Natural killer cell treated with Interleukin-12 subunit alpha and Interleukin-12 subunit beta and Interleukin-15 and Interleukin-18, amount 100 ng/mL, for 72 hours (primary cell): ENCODE data around the gene SMARCC2. TPM values are rescaled to one million over a fixed set of nuclear protein-coding genes. Genes with fewer than 3 reads are reported as not detected.
"Not testable (repeated sequence)": the region's sequence is repeated elsewhere in the genome, so short reads cannot be mapped to it uniquely, and the experiment has no call there.

Source experiments
- ATAC-seq, 2 donors: fragments of 150-1000 bp; cut with Tn5 transposase in 1 of 2; sonication (Bioruptor Pico), chemical (Tn5 transposase) in 1 of 2; 2 replicates each; pipeline ENCODE4 v1.10.0; 2021
- DNase-seq: peaks from one replicate; pipeline ENCODE4 v3.0.0; 2022; ENCODE audit warnings: low spot score
- H3K27ac Mint-ChIP-seq, 2 donors: 1 replicate in 1 of 2; 2 replicates in 1 of 2; pipeline ENCODE4 v1.8.0; 2022; ENCODE audit warnings: mixed read lengths in 2 of 2, mild to moderate bottlenecking in 1 of 2, moderate library complexity in 1 of 2
- H3K27me3 Mint-ChIP-seq, 2 donors: 1 replicate in 1 of 2; 2 replicates in 1 of 2; pipeline ENCODE4 v1.8.0; 2022; ENCODE audit warnings: mixed read lengths in 2 of 2
- H3K36me3 Mint-ChIP-seq: one replicate; pipeline ENCODE4 v1.8.0; 2022; ENCODE audit warnings: mixed read lengths
- H3K4me1 Mint-ChIP-seq, 2 donors: 1 replicate in 1 of 2; 2 replicates in 1 of 2; pipeline ENCODE4 v1.8.0; 2022; ENCODE audit warnings: low read depth in 2 of 2, mixed read lengths in 2 of 2, mild to moderate bottlenecking in 1 of 2
- H3K4me3 Mint-ChIP-seq: one replicate; pipeline ENCODE4 v1.8.0; 2022; ENCODE audit warnings: mixed read lengths
- H3K9me3 Mint-ChIP-seq: 2 replicates; pipeline ENCODE4 v1.8.0; 2022; ENCODE audit warnings: mixed read lengths
- total RNA-seq, 2 donors: library from RNA; stranded (reverse); gene quantifications; one replicate each; pipeline ENCODE4 v1.2.3, GENCODE V29; 2022

Gene SMARCC2
- total RNA-seq, 2 donors from 2014 or later: 102 to 166 TPM

DNA sequence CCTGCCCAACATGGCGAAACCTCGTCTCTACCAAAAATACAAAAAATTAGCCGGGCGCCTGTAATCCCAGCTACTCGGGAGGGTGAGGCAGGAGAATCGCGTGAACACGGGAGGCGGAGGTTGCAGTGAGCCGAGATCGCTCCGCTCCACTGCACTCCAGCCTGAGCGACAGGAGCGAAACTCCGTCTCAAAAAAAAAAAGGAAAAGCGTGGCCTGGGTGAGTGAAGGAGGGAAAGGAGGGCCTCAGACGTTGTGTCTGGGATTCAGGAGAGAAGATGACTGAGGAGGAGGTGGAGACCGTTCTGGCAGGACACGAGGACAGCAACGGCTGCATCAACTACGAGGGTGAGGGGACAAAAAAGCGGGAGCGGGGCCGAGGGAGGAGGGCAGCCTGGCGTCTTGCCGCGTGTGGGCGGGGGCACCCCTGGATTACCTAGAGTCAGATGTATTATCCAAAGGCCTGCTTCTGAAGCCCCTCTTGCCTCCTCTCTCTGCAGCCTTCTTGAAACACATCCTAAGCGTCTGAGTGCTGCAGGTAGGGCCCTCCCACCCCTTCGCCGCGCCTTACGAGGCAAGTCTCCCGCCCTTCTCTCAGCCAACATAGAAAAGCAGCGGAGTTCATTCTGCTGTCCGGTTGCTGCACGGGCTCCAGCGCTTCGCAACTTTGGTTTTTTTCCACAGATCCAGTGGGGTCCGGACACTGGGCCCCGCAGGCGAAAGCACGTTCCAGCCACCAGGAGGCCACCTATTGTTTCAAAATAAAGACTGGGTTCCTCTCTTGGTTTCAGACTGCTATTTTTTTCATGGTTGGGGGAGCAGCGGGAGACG is 31.9 kb downstream of the SMARCC2 start:
- no peaks in the 10 kb centered on the region for H3K9me3 Mint-ChIP-seq
- peak; percentile 25 to 55 for ATAC-seq
- H3K36me3 Mint-ChIP-seq: peaks cover 35% of the 10 kb centered on the region
- H3K4me3 Mint-ChIP-seq: peak overlapping the region; percentile 100
- no peaks in the 10 kb centered on the region for H3K27me3 Mint-ChIP-seq
- H3K4me1 Mint-ChIP-seq: peaks cover 42 to 47% of the 10 kb centered on the region in 2 donors
- no peak for DNase-seq
- H3K27ac Mint-ChIP-seq: peak overlapping the region; percentile 94 to 98

- Mint-ChIP-seq H3K36me3 (peaks cover 35% of the 10 kb centered on the region), H3K4me3 (peak overlapping the region; percentile 100), H3K27ac (peak overlapping the region; percentile 94 to 98), H3K4me1 (peaks cover 45 to 50% of the 10 kb centered on the region in 2 donors)
- ATAC-seq, H3K9me3 Mint-ChIP-seq, H3K27me3 Mint-ChIP-seq, DNase-seq: not testable (repeated sequence)
Observed at GRCh38 chr12:56156464-56157200, 32.7 kb downstream of the SMARCC2 start.

GRCh38 chr12:56155256-56155845 is 33.9 kb downstream of the SMARCC2 start:
- Mint-ChIP-seq H3K9me3 (no peaks in the 10 kb centered on the region), H3K27ac (peak overlapping the region in 1 of 2 donors; percentile 76), H3K36me3 (peaks cover 25% of the 10 kb centered on the region), H3K4me1 (peaks cover 43 to 47% of the 10 kb centered on the region in 2 donors), H3K27me3 (no peaks in the 10 kb centered on the region), H3K4me3 (peak overlapping the region; percentile 11)
- no peak for ATAC-seq
- DNase-seq: no peak

DNA sequence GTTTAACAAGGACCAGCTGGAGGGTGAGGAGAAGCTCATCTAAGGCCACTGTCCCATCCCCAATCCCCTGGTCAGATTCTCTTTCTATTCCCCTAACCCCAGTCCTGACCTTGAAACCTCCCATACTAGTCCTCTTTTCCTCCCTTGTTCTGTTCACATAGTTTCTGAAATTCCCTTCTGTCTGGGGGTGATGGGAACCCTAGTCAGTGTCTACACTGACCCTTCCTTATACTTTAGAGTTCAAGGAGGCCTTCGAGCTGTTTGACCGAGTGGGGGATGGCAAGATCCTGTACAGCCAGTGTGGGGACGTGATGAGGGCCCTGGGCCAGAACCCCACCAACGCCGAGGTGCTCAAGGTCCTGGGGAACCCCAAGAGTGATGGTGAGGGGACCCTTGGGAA is 34.5 kb downstream of the SMARCC2 start:
- Mint-ChIP-seq H3K4me1 (peaks cover 41 to 45% of the 10 kb centered on the region in 2 donors), H3K9me3 (no peaks in the 10 kb centered on the region), H3K4me3 (peak overlapping the region; percentile 11), H3K27me3 (no peaks in the 10 kb centered on the region), H3K27ac (peak overlapping the region in 1 of 2 donors; percentile 76), H3K36me3 (peaks cover 20% of the 10 kb centered on the region)
- DNase-seq: no peak
- ATAC-seq: no peak

DNA sequence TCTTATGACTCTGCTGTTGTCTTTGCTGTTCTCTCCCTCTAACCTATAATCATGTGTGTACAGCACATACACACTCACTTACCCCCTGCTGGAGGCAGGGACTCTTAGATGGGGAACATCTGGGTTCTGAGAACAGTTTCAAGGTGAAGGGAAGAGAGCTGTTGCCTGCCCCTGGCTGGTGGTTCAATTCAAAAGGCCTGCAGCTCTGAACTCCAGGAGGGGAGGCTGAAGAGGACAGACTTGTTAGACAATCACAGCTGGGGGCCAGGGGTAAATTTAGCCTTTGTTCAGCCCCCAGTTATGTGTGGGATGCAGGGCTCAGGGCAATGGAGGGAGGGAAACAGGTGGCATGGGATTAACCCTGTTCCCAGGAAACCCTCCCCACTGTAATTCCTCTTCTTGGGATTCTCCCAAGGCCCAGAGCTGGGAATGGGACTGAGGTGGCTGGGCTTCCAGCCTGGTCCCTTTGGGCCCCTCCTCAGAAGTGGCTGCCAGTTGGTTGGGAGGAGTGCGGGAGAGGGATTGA is 35.0 kb downstream of the SMARCC2 start:
- DNase-seq (no peak), ATAC-seq (no peak)
- H3K4me3 Mint-ChIP-seq: no peak overlapping the region
- H3K36me3 Mint-ChIP-seq: peaks cover 15% of the 10 kb centered on the region
- H3K27ac Mint-ChIP-seq: no peak overlapping the region
- peaks cover 36 to 40% of the 10 kb centered on the region in 2 donors for H3K4me1 Mint-ChIP-seq
- no peaks in the 10 kb centered on the region for H3K9me3 Mint-ChIP-seq
- H3K27me3 Mint-ChIP-seq: no peaks in the 10 kb centered on the region

- DNase-seq (no peak), ATAC-seq (no peak)
- Mint-ChIP-seq H3K9me3 (no peaks in the 10 kb centered on the region), H3K27ac (peak overlapping the region in 1 of 2 donors; percentile 99), H3K4me3 (peak overlapping the region; percentile 89), H3K36me3 (peaks cover 8% of the 10 kb centered on the region), H3K27me3 (no peaks in the 10 kb centered on the region), H3K4me1 (peaks cover 30 to 34% of the 10 kb centered on the region in 2 donors)
Observed at GRCh38 chr12:56153678-56154065, 35.6 kb downstream of the SMARCC2 start.

- no peak for ATAC-seq
- H3K9me3 Mint-ChIP-seq: no peaks in the 10 kb centered on the region
- H3K4me1 Mint-ChIP-seq: peaks cover 29 to 31% of the 10 kb centered on the region in 2 donors
- H3K27ac Mint-ChIP-seq: peak overlapping the region; percentile 99
- DNase-seq: no peak
- peak overlapping the region; percentile 89 for H3K4me3 Mint-ChIP-seq
- no peaks in the 10 kb centered on the region for H3K27me3 Mint-ChIP-seq
- peaks cover 2% of the 10 kb centered on the region for H3K36me3 Mint-ChIP-seq
Observed at GRCh38 chr12:56152756-56153677, 36.3 kb downstream of the SMARCC2 start.

DNA sequence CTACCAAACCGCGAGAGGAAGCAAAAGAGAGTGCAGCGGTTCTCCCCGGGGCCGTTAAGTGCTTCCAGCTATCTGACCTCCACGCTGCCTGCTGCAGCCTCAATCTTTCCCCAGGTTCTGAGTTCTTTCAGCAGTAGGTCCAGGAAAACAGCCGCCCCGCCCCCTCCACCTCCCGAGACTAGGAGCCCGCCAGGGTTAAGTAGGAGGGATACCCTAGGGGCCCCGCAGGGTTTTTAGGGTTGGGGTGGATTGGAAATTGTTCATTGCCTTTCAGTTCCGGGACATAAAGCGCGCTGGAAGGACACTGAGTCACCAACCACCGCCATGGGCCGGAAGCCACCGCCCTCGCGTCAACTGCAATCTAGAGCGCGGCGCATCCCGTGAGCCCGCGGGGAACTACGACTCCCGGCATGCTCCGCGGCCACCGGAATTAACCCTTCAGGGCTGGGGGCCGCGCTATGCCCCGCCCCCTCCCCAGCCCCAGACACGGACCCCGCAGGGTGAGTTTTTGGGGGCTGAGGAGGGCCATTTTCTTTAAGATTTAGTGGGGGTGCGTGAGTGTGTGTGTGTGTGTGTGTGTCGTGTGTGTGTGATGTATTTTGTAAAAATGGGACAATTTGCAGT is 37.0 kb downstream of the SMARCC2 start, which contains the start of gene MYL6B:
Gene MYL6B (plus strand): TSS at position 456 of the 624 bp plus-strand sequence. CDS start 1,332 bp downstream, outside the sequence.
- peak within 1 kb of the TSS; percentile 99 for H3K27ac Mint-ChIP-seq
- no peaks in the 10 kb centered on the region for H3K27me3 Mint-ChIP-seq
- H3K9me3 Mint-ChIP-seq: no peaks in the 10 kb centered on the region
- peak within 1 kb of the TSS; percentile 89 for H3K4me3 Mint-ChIP-seq
- peak; percentile 94 for DNase-seq
- ATAC-seq: peak; percentile 96 to 98
- peaks cover 25 to 29% of the 10 kb centered on the region in 2 donors for H3K4me1 Mint-ChIP-seq
- H3K36me3 Mint-ChIP-seq: no peaks in the 10 kb centered on the region

- Mint-ChIP-seq H3K4me1 (peaks cover 22 to 25% of the 10 kb centered on the region in 2 donors), H3K27me3 (no peaks in the 10 kb centered on the region), H3K9me3 (no peaks in the 10 kb centered on the region), H3K36me3 (no peaks in the 10 kb centered on the region), H3K4me3 (peak overlapping the region; percentile 89), H3K27ac (peak overlapping the region; percentile 99)
- no peak for DNase-seq
- ATAC-seq: peak; percentile 64 to 71
Observed at GRCh38 chr12:56151672-56152131, 37.6 kb downstream of the SMARCC2 start.

GRCh38 chr12:56150563-56150962 is 38.7 kb downstream of the SMARCC2 start:
- H3K9me3 Mint-ChIP-seq: no peaks in the 10 kb centered on the region
- no peak for ATAC-seq

DNA sequence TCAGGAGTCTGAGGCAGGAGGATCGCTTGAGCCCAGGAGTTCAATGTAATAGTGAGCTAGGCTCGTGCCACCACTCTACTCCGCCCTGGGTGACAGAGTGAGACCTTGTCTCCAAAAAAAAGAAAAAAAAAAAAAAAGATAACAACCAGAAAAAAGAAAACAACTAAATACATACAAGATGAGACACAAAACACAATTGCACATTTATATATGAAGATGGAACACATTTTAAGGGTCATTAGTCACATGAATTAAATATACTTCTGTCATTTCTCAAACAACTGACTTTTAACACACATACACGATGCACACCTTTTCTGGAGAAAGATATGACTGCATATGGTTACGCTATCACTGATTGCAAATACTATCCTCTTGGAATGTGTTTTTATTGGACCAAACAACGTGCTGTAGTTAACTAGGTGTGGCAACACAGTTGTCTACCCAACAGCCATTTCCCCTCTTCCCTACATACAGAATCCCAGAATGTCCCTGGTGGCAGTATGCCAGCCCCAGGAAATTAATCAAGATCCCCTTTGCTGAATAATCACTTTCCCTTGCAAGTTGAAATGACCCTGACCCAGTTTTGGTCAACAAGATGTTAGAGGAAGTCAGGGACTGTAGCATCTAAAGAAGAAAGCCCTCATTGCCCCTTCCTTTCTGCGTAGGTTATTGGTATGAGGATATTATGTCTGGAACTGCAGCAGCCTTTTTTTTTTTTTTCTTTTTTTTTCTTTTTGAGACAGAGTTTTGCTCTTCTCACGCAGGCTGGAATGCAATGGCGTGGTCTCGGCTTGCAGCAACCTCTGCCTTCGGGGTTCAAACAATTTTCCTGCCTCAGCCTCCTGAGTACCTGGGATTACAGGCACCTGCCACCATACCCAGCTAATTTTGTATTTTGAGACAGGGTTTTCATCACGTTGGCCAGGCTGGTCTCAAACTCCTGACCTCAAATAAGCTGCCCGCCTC is 42.5 kb downstream of the SMARCC2 start:
- H3K36me3 Mint-ChIP-seq: peaks cover 7% of the 10 kb centered on the region
- ATAC-seq: no peak
- no peak overlapping the region for H3K4me3 Mint-ChIP-seq
- H3K4me1 Mint-ChIP-seq: peaks cover 18 to 19% of the 10 kb centered on the region in 2 donors
- no peak overlapping the region for H3K27ac Mint-ChIP-seq
- no peak for DNase-seq
- H3K9me3 Mint-ChIP-seq: no peaks in the 10 kb centered on the region
- no peaks in the 10 kb centered on the region for H3K27me3 Mint-ChIP-seq

More at GRCh38 chr12:56150563-56150962, 38.7 kb downstream of the SMARCC2 start:
- Mint-ChIP-seq H3K4me1 (peaks cover 20 to 24% of the 10 kb centered on the region in 2 donors), H3K27me3 (no peaks in the 10 kb centered on the region), H3K4me3 (peak overlapping the region; percentile 9), H3K27ac (peak overlapping the region; percentile 99), H3K36me3 (no peaks in the 10 kb centered on the region)
- DNase-seq: no peak
